Inferior parietal cortex (tissue), 1 donor: Measurements from ENCODE around the gene ANKH.
"Not testable (repeated sequence)": the region's sequence is repeated elsewhere in the genome, so short reads cannot be mapped to it uniquely, and the experiment has no call there.

Source experiments
- DNase-seq: peaks from one replicate; pipeline ENCODE4 v3.0.0-alpha.2; 2016; ENCODE audit errors: extremely low spot score

The ANKH gene

GRCh38 chr5:14826714-14827113 is 44.9 kb downstream of the ANKH start:
- no peak for DNase-seq

- DNase-seq, result no peak
These were observed 45.6 kb downstream of the ANKH start for GRCh38 chr5:14825977-14826376.

GRCh38 chr5:14824499-14824898 is 47.1 kb downstream of the ANKH start:
- DNase-seq, result no peak

- no peak for DNase-seq
These were observed 50.3 kb downstream of the ANKH start for GRCh38 chr5:14821100-14821845.

DNA sequence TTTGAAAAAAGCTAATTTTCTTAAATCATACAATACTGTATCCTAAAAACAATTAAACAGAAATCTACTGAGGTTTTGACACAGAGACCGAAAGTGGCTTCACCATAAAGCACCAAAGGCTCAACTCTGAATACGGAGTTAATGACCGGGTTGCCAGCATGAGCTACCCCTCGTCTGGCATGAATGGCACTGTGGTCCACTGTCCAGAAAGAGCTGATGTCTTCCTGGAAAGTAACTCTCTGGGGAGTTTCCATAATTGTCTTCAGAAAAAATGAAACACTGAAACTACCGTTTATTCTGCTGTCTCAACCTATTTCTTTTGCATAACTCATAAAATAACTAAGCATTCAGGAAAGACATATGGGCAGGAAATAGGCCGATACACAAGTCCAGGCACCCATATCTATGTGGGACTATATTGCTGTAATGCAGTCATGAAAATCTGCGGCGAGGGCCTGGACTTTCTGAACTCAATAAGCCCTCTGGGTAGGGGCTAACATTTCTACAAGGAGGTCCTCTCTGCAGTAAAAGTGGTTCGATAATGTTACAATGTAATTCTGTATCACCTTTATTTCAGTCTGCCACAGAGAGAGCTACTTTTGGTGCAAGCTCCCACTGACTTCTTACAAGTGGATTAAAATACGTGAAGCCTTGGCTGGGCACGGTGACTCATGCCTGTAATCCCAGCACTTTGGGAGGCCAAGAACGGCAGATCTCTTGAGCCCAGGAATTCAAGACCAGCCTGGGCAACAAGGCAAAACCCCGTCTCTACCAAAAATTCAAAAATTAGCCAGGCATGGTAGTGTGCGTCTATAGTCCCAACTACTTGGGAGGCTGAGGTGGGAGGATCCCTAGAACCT is 52.4 kb downstream of the ANKH start:
- no peak for DNase-seq

GRCh38 chr5:14817762-14818136 is 53.8 kb downstream of the ANKH start:
- not testable (repeated sequence) for DNase-seq

DNA sequence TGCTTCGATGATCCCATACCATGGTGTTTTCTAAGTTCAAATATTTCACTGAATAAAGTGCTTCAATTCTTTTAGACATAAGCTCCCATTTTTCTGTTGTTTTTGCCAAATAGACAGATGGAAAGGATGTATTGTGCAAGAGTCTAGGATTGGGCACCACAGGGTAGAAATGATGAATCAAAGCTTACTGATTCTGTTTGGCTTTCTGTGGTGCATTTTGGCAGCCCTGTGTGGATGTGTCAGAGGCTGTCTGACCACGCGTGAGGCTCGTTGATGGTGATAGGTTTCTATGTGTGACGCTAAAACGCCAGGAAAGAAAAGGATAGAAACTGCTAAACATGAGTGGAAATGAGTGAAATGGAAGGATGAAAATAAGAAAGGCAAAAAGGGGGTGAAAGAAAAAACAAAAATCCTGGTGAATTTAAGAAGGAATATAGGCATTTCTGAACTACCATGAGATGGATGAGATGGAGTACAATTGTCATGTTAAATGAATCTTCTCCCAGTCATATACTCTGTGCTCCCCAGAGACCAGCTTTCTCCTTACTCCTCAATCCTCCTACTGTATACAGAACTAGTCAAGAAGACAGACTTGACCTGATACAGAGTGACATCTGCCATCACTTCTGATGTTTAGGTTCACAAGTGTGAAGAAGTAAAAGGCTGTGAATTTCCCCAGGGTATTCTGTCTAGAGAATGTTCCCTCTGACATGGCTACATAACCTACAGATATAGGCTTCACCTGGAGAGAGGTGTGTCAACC is 54.4 kb downstream of the ANKH start:
- peak; percentile 65 for DNase-seq

- no peak for DNase-seq
These were observed 55.1 kb downstream of the ANKH start for GRCh38 chr5:14816374-14816998.

DNA sequence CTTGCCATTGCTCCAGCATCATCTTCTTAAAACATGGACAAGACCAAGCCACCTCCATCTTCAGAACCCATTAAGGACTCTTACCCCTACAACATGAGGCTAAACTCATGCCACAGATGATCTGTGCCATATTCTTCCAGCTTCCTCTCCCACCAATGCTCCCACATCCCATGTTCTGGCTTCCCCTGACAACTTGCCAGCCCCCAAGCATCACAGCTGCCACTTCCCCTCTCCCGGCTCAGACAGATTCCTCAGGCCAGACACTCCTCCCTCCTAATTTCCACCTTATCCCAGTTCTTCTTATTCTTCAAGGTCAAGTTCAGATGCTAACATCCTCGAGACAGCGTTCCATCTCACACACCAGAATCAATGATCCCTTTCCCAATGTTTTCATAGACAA is 57.8 kb downstream of the ANKH start:
- no peak for DNase-seq

DNA sequence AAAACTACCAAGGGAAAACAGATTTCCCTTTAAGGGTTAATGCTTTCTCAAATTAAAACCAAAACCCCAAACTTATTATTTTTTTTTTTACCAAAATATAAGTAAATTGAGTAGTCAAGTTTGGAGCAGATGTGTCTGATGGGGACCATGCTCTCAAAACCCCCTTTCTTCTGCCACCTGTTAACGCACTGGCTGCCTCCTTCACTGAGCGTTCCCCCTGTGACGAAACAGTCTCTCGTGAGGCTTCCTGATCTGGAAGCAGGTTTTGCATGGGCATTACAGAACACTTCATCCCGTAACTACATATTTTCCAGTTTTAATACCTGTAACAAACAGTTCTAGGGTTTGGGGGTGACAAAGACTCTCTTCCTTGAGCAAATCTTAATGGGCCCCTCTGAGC is 59.4 kb downstream of the ANKH start:
- DNase-seq, result no peak

- no peak for DNase-seq
These were observed 60.5 kb downstream of the ANKH start for GRCh38 chr5:14810928-14811572.

DNA sequence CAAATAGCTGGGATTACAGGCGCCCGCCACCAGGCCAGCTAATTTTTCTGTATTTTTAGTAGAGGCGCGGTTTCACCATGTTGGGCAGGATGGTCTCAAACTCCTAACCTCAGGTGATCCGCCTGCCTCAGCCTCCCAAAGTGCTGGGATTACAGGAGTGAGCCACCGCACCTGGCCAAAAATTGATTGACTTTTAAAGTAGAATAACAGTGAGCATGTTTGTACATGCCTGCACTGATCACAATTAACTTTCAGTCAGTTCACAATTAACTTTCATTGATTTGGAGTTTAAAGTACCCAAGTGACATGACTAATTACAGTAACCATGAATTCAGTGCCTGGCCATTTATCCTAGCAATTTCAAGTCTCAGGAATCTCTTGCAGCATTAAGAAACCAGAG is 61.3 kb downstream of the ANKH start:
- DNase-seq, result no peak

- DNase-seq, result peak; percentile 63
These were observed 62.0 kb downstream of the ANKH start for GRCh38 chr5:14809369-14810155.

GRCh38 chr5:14807471-14807870 is 64.1 kb downstream of the ANKH start:
- DNase-seq, result no peak

GRCh38 chr5:14806456-14806855 is 65.1 kb downstream of the ANKH start:
- DNase-seq, result no peak

- no peak for DNase-seq
These were observed 69.0 kb downstream of the ANKH start for GRCh38 chr5:14802541-14802940.

DNA sequence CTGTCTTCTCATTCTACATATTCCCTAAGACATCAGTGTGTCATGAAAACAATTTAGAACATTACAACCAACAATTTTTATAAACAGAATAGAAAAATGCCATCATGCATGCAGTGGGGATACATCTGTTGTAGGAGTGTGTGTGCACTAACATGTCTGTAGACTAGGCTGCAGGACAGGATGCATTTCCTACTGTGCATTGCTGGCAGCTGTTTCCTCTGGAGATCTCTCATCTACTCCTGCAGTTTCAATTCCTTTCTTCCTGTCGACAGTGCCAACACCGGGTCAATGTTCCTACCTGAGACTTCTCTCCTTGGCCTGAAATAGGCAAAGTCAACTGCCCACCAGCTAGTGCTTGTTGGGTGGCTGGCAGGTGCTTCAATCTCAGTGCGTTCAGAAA is 69.8 kb downstream of the ANKH start:
- DNase-seq, result no peak

DNA sequence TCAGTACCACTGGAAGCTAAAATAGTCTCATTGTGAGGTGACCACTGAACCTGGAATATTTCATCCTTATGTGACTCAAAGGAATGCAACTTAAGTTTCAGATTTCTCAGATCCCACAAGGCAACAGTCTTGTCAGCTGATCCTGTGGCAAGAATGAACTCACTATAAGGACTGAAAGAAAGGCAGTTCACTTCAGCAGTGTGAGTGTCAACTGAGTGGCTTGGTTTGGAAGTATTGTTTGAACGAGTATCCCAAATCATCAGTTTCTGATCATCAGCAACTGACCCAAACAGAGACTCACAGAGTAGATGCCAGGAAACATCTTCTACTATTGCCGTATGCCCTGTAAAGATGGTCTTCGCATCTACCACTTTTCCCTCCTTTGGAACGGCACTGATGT is 74.2 kb downstream of the ANKH start:
- DNase-seq, result not testable (repeated sequence)

- peak; percentile 57 for DNase-seq
These were observed 76.9 kb downstream of the ANKH start for GRCh38 chr5:14794583-14795230.

- DNase-seq, result no peak
These were observed 77.7 kb downstream of the ANKH start for GRCh38 chr5:14793851-14794250.
